B cell (primary cell): ENCODE measurements around the gene TEX54. TPM values are rescaled to one million over a fixed set of nuclear protein-coding genes. Genes with fewer than 3 reads are reported as not detected.

ENCODE experiments used
- ATAC-seq: fragments of 200-7000 bp; cut with Tn5 transposase; one replicate; pipeline ENCODE4 v1.10.0; 2021; ENCODE audit warnings: low read depth, mild to moderate bottlenecking, moderate number of reproducible peaks, moderate library complexity
- CTCF ChIA-PET: fragments of 350-600 bp; sonication (Branson Sonifier 250); formaldehyde crosslinking; loops from one replicate; lab custom pipeline; 2021; ENCODE audit warnings: antibody characterized with exemption, inconsistent platforms; lab: Charles Lee
- POLR2A ChIA-PET: fragments of 350-600 bp; sonication (Branson Sonifier 250); formaldehyde crosslinking; loops from one replicate; lab custom pipeline; 2021; ENCODE audit warnings: antibody characterized with exemption; lab: Charles Lee
- DNase-seq: peaks from one replicate; pipeline ENCODE4 v3.0.0; 2013
- H2AFZ ChIP-seq: 2 replicates; pipeline ENCODE4 v1.6.1; 2012; ENCODE audit warnings: mild to moderate bottlenecking, low read depth, low read length; ENCODE audit not compliant: insufficient read depth, poor library complexity, severe bottlenecking
- H3K27ac ChIP-seq, 2 donors: 1 replicate in 1 of 2; 2 replicates in 1 of 2; pipeline ENCODE4 v1.5.1; 2012 to 2013; ENCODE audit warnings: low read length in 2 of 2, mild to moderate bottlenecking in 2 of 2, moderate library complexity in 1 of 2
- H3K27me3 ChIP-seq, 4 experiments: fragments of 200-600 bp in 1 of 4; sonication (generic) in 1 of 4; replicated peaks in 1 of 4; 1 replicate in 2 of 4; 2 replicates in 2 of 4; pipeline versions ENCODE4 v1.6.1 to v1.7.0; 2013 to 2016; ENCODE audit warnings: low read length in 3 of 4, mild to moderate bottlenecking in 2 of 4, mixed read lengths in 1 of 4, moderate library complexity in 1 of 4; ENCODE audit not compliant: insufficient read depth in 4 of 4, control insufficient read depth in 3 of 4; ENCODE audit errors: control extremely low read depth in 1 of 4
- H3K36me3 ChIP-seq, 2 experiments: replicated peaks in 1 of 2; 1 replicate in 1 of 2; 2 replicates in 1 of 2; pipeline versions ENCODE4 v1.6.1 to v1.7.1; 2013; ENCODE audit warnings: low read length in 1 of 2; ENCODE audit not compliant: insufficient read depth in 2 of 2, control insufficient read depth in 1 of 2; ENCODE audit errors: control extremely low read depth in 1 of 2, extremely low read depth in 1 of 2
- H3K4me1 ChIP-seq, 2 donors: fragments of 200-600 bp in 1 of 2; sonication (generic) in 1 of 2; 1 replicate in 1 of 2; 2 replicates in 1 of 2; pipeline versions ENCODE4 v1.5.1 to v1.6.1; 2013 to 2017; ENCODE audit warnings: low read length in 2 of 2; ENCODE audit not compliant: control insufficient read depth in 2 of 2, insufficient read depth in 2 of 2
- H3K4me2 ChIP-seq: replicated peaks from 2 replicates; pipeline ENCODE3; 2012; ENCODE audit warnings: mild to moderate bottlenecking, low read depth, low read length; ENCODE audit not compliant: poor library complexity, severe bottlenecking
- H3K4me3 ChIP-seq, 5 experiments: fragments of 200-600 bp in 1 of 5; sonication (generic) in 1 of 5; 1 replicate in 3 of 5; 2 replicates in 2 of 5; pipeline versions ENCODE4 v1.5.1 to v1.7.0; 2011 to 2016; ENCODE audit warnings: low read length in 4 of 5, mild to moderate bottlenecking in 4 of 5, low read depth in 2 of 5, control low read depth in 1 of 5, moderate library complexity in 1 of 5; ENCODE audit not compliant: insufficient read depth in 1 of 5; ENCODE audit errors: control extremely low read depth in 1 of 5, extremely low read depth in 1 of 5
- H3K79me2 ChIP-seq: fragments of 200-600 bp; sonication (generic); one replicate; pipeline ENCODE4 v1.6.0; 2016; ENCODE audit warnings: low read length; ENCODE audit not compliant: control insufficient read depth, insufficient read depth
- H3K9ac ChIP-seq: fragments of 200-600 bp; sonication (generic); 2 replicates; pipeline ENCODE4 v1.6.1; 2017; ENCODE audit warnings: mild to moderate bottlenecking, low read length, moderate library complexity
- H3K9me3 ChIP-seq, 3 donors: one replicate each; pipeline versions ENCODE4 v1.6.1 to v1.7.1; 2013; ENCODE audit warnings: low read length in 2 of 3; ENCODE audit not compliant: control insufficient read depth in 2 of 3, insufficient read depth in 1 of 3; ENCODE audit errors: control extremely low read depth in 1 of 3
- H4K20me1 ChIP-seq: 2 replicates; pipeline ENCODE4 v1.6.0; 2012; ENCODE audit warnings: mild to moderate bottlenecking, low read length; ENCODE audit not compliant: insufficient read depth, control insufficient read depth, poor library complexity, severe bottlenecking
- H3K27ac Mint-ChIP-seq: one replicate; pipeline ENCODE4 v1.8.0; 2021; ENCODE audit warnings: mixed read lengths
- H3K27me3 Mint-ChIP-seq: one replicate; pipeline ENCODE4 v1.8.0; 2021; ENCODE audit warnings: mixed read lengths
- H3K4me1 Mint-ChIP-seq: one replicate; pipeline ENCODE4 v1.8.0; 2021; ENCODE audit warnings: mixed read lengths
- H3K4me3 Mint-ChIP-seq: one replicate; pipeline ENCODE4 v1.8.0; 2021; ENCODE audit warnings: mixed read lengths
- H3K9me3 Mint-ChIP-seq: one replicate; pipeline ENCODE4 v1.8.0; 2022; ENCODE audit warnings: mixed read lengths; ENCODE audit not compliant: insufficient read depth
- EZH2 ChIP-seq: IDR thresholded peaks from 2 replicates; pipeline ENCODE4 v1.6.1; 2012; ENCODE audit warnings: borderline replicate concordance, low read depth, mild to moderate bottlenecking, moderate library complexity, low read length; ENCODE audit not compliant: insufficient read depth, poor library complexity, severe bottlenecking
- WGBS: methylation state at CpG from one replicate; pipeline ENCODE4 v1.1.5; 2013; ENCODE audit warnings: missing lambda C conversion rate; ENCODE audit not compliant: insufficient coverage; 5-methylcytosine and 5-hydroxymethylcytosine counted together
- intact Hi-C: fragments of 100-400 bp; cut with micrococcal nuclease; formaldehyde crosslinking; loops from one replicate; pipeline ENCODE4 v1.10.0; 2022
- polyA plus RNA-seq: library from polyadenylated mRNA; depleted of rRNA; stranded (reverse); fragments of >200 nt; gene quantifications from 2 replicates; pipeline ENCODE4 v1.2.3, GENCODE V29; 2012
- total RNA-seq, 2 donors: library from RNA; stranded (reverse); fragments of 120-200 nt in 1 of 2; gene quantifications; 1 replicate in 1 of 2; 2 replicates in 1 of 2; pipeline versions ENCODE4 v1.2.3 to v1.2.4, GENCODE V29; 2013 to 2022
- TF ChIP-seq, protein P1 (sequence below): fragments of 200-600 bp; IDR thresholded peaks from one replicate; pipeline ENCODE4 v1.8.0; 2022; ENCODE audit warnings: antibody characterized with exemption, mild to moderate bottlenecking

TEX54 gene
- total and polyA plus RNA-seq, 2 donors (not counting 1 experiment from before 2014, with no cell fraction given) = 1.1 TPM; not detected in 1

DNA sequence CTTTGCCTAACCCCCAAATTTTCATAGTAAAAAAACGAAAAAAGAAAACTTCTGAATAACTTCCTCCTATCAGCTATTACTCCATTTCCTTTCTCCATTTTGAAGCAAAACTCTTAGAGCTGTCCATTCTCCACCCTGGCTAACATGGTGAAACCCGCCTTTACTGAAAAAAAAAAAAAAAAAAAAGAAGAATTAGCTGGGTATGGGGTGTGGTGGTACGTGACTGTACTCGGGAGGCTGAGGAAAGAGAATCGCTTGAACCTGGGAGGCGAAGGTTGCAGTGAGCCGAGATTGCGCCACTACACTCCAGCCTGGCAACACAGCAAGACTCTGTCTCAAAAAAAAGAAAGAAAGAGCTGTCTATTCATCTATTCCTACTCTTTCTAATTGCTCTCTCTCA, 16.1 kb downstream of the TEX54 start:
- CTCF ChIA-PET = interaction anchor here (0.5 to 0.6 kb wide), 2 partner anchors 20 to 935 kb away, joined by 3 read pairs; no protein-coding TSS in a partner anchor
- Histone ChIP-seq H3K4me1 (no peaks in the 10 kb centered on the region), H3K27me3 (no peaks in the 10 kb centered on the region), H3K4me3 (no peak overlapping the region), H3K9ac (no peak overlapping the region), H3K36me3 (peaks cover 0 to 18% of the 10 kb centered on the region in 2 experiments), H3K79me2 (no peaks in the 10 kb centered on the region), H3K9me3 (no peaks in the 10 kb centered on the region), H3K4me2 (no peak overlapping the region), H2AFZ (no peak overlapping the region), H3K27ac (no peak overlapping the region), H4K20me1 (peaks cover 6% of the 10 kb centered on the region)
- ATAC-seq (no peak), DNase-seq (no peak)
- TF ChIP-seq, protein P1, sequence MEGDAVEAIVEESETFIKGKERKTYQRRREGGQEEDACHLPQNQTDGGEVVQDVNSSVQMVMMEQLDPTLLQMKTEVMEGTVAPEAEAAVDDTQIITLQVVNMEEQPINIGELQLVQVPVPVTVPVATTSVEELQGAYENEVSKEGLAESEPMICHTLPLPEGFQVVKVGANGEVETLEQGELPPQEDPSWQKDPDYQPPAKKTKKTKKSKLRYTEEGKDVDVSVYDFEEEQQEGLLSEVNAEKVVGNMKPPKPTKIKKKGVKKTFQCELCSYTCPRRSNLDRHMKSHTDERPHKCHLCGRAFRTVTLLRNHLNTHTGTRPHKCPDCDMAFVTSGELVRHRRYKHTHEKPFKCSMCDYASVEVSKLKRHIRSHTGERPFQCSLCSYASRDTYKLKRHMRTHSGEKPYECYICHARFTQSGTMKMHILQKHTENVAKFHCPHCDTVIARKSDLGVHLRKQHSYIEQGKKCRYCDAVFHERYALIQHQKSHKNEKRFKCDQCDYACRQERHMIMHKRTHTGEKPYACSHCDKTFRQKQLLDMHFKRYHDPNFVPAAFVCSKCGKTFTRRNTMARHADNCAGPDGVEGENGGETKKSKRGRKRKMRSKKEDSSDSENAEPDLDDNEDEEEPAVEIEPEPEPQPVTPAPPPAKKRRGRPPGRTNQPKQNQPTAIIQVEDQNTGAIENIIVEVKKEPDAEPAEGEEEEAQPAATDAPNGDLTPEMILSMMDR = no peak
- no peak for TF ChIP-seq EZH2
- intact Hi-C loops = no loop called here
- WGBS = 83% methylated on average over 1 of the region's 8 CpGs
- no peaks in the 10 kb centered on the region for H3K27me3 Mint-ChIP-seq
- H3K4me3 Mint-ChIP-seq = no peak overlapping the region
- no peaks in the 10 kb centered on the region for H3K4me1 Mint-ChIP-seq
- POLR2A ChIA-PET = interaction anchor here (0.7 to 1.0 kb wide), 3 partner anchors 11 to 243 kb away, joined by 3 to 5 read pairs (median 5); partner anchors contain the start of genes EEF1G and NXF1
- H3K27ac Mint-ChIP-seq = no peak overlapping the region
- H3K9me3 Mint-ChIP-seq = no peaks in the 10 kb centered on the region

DNA sequence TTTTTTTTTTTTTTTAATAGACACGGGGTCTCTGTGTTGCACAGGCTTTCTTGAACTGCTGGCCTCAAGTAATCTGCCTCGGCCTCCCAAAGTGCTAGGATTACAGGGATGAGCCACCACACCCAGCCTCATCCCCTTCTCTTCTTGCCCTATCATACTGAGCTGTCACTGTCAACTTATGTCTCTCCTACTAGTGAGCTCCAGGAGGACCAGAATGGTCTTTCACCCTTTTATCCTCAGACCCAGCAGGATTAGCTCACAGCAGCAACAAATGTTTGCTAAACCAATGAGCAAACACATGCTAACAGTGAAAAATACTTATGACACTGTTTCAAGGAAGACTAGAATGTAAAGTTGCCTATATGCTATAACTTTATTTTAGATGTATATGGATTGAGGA, 21.0 kb downstream of the TEX54 start:
- H3K9me3 Mint-ChIP-seq = no peaks in the 10 kb centered on the region
- no peak overlapping the region for H3K9ac ChIP-seq
- H4K20me1 ChIP-seq = no peaks in the 10 kb centered on the region
- no peak for DNase-seq
- intact Hi-C loops = no loop called here
- H3K9me3 ChIP-seq = no peaks in the 10 kb centered on the region
- H3K4me1 ChIP-seq = peaks cover 0 to under 1% of the 10 kb centered on the region in 2 donors
- H3K27me3 ChIP-seq = no peaks in the 10 kb centered on the region
- no peak overlapping the region for H3K27ac ChIP-seq
- WGBS = 80% methylated on average over 1 of the region's 2 CpGs
- ChIA-PET CTCF (interaction anchor here (1.2 kb wide), 1 partner anchor 11 kb away, joined by 3 read pairs; no protein-coding TSS in a partner anchor), POLR2A (interaction anchor here (0.7 to 1.2 kb wide), 4 partner anchors 30 to 237 kb away, joined by 3 to 10 read pairs (median 4); no protein-coding TSS in a partner anchor)
- no peaks in the 10 kb centered on the region for H3K27me3 Mint-ChIP-seq
- H3K79me2 ChIP-seq = no peaks in the 10 kb centered on the region
- TF ChIP-seq, protein P1 = no peak
- TF ChIP-seq EZH2 = no peak
- H3K4me3 Mint-ChIP-seq = no peak overlapping the region
- H3K4me2 ChIP-seq = no peak overlapping the region
- H3K36me3 ChIP-seq = peaks cover 0 to 5% of the 10 kb centered on the region in 2 experiments
- no peak for ATAC-seq
- no peak overlapping the region for H3K4me3 ChIP-seq
- H3K27ac Mint-ChIP-seq = peak overlapping the region; percentile 20
- no peak overlapping the region for H2AFZ ChIP-seq
- H3K4me1 Mint-ChIP-seq = peaks cover 1% of the 10 kb centered on the region
